Lung (tissue), 12 donors: Measurements from ENCODE around the gene NUCKS1. TPM values are rescaled to one million over a fixed set of nuclear protein-coding genes. Genes with fewer than 3 reads are reported as not detected.

Experiments
- ATAC-seq: fragments of 200-7000 bp; cut with Tn5 transposase; one replicate; pipeline ENCODE4 v1.9.1; 2020; ENCODE audit warnings: moderate number of reproducible peaks; ENCODE audit not compliant: insufficient read depth, low FRiP score
- DNase-seq, 3 donors: peaks; one replicate each; pipeline ENCODE4 v3.0.0-alpha.2; 2013 to 2017
- H3K27ac ChIP-seq, 2 donors: one replicate each; pipeline ENCODE4 v1.5.1; 2013; ENCODE audit warnings: mild to moderate bottlenecking in 2 of 2, moderate library complexity in 2 of 2, control low read depth in 1 of 2, inconsistent platforms in 1 of 2, low read depth in 1 of 2, low read length in 1 of 2
- H3K27me3 ChIP-seq, 3 donors: one replicate each; pipeline ENCODE4 v1.5.1; 2013; ENCODE audit warnings: low read length in 2 of 3; ENCODE audit not compliant: control insufficient read depth in 3 of 3, insufficient read depth in 3 of 3
- H3K36me3 ChIP-seq, 4 donors: one replicate each; pipeline ENCODE4 v1.5.1; 2013; ENCODE audit warnings: low read length in 4 of 4, mild to moderate bottlenecking in 1 of 4, moderate library complexity in 1 of 4; ENCODE audit not compliant: control insufficient read depth in 4 of 4, insufficient read depth in 4 of 4
- H3K4me1 ChIP-seq, 5 donors: one replicate each; pipeline ENCODE4 v1.5.1; 2013; ENCODE audit warnings: low read length in 5 of 5, mild to moderate bottlenecking in 2 of 5, moderate library complexity in 1 of 5; ENCODE audit not compliant: control insufficient read depth in 5 of 5, insufficient read depth in 5 of 5
- H3K4me3 ChIP-seq: one replicate; pipeline ENCODE4 v1.5.1; 2013; ENCODE audit warnings: mild to moderate bottlenecking, control low read depth, moderate library complexity
- H3K9ac ChIP-seq, 2 donors: one replicate each; pipeline ENCODE4 v1.5.1; 2013; ENCODE audit warnings: low read length in 2 of 2, control low read depth in 1 of 2; ENCODE audit not compliant: insufficient read depth in 1 of 2
- H3K9me3 ChIP-seq, 4 donors: one replicate each; pipeline ENCODE4 v1.5.1; 2013; ENCODE audit warnings: low read length in 3 of 4, mild to moderate bottlenecking in 1 of 4, moderate library complexity in 1 of 4; ENCODE audit not compliant: control insufficient read depth in 4 of 4, insufficient read depth in 3 of 4
- CTCF ChIP-seq: IDR thresholded peaks from 2 replicates; pipeline ENCODE4 v1.5.1; 2012; ENCODE audit warnings: mild to moderate bottlenecking; ENCODE audit errors: control extremely low read depth, extremely low read depth
- WGBS, 2 donors: extraction: QIAGEN DNeasy Blood & Tissue Kit; methylation state at CpG; one replicate each; pipeline ENCODE4 v1.1.7; 2013; 5-methylcytosine and 5-hydroxymethylcytosine counted together
- polyA plus RNA-seq, 2 donors: library from polyadenylated mRNA; stranded (reverse); fragments of 200-250 nt; gene quantifications; one replicate each; pipeline ENCODE4 v1.2.1, GENCODE V29; 2013
- total RNA-seq, 2 donors: library from RNA; depleted of rRNA in 1 of 2; stranded (reverse); fragments of >200 nt in 1 of 2; gene quantifications; one replicate each; pipeline ENCODE4 v1.2.1, GENCODE V29; 2014 to 2021
- donor health status: control.
- donor health status: control.
- donor health status: Bipolar disorder and iron deficiency.
- donor health status: healthy.
- donor health status: DM: yes; HTN: yes; CAD: no.

Gene NUCKS1
- total and polyA plus RNA-seq, 4 donors, result 28.6 to 285 (median 82.6) TPM

GRCh38 chr1:205785446-205785845 is 35.5 kb upstream of the NUCKS1 start:
- Histone ChIP-seq H3K9ac (no peak overlapping the region), H3K36me3 (peaks cover 0 to 8% (median 2%) of the 10 kb centered on the region in 4 donors), H3K27ac (no peak overlapping the region), H3K4me1 (peaks cover 0 to 8% (median 0%) of the 10 kb centered on the region in 5 donors), H3K27me3 (no peaks in the 10 kb centered on the region), H3K9me3 (no peaks in the 10 kb centered on the region), H3K4me3 (no peak overlapping the region)
- ATAC-seq (no peak), DNase-seq (no peak)
- no peak for TF ChIP-seq CTCF
- 94 to 95% methylated on average over 9 of the region's 9 CpGs for WGBS, 2 donors

GRCh38 chr1:205783904-205784303 is 33.9 kb upstream of the NUCKS1 start:
- H3K27me3 ChIP-seq, result no peaks in the 10 kb centered on the region
- TF ChIP-seq CTCF, result no peak
- ATAC-seq (no peak), DNase-seq (no peak)
- H3K4me1 ChIP-seq, result peaks cover 0 to 8% (median 0%) of the 10 kb centered on the region in 5 donors
- H3K9ac ChIP-seq, result no peak overlapping the region
- no peak overlapping the region for H3K4me3 ChIP-seq
- WGBS, 2 donors, result 88 to 99% methylated on average over 4 of the region's 4 CpGs
- H3K36me3 ChIP-seq, result no peaks in the 10 kb centered on the region
- H3K9me3 ChIP-seq, result no peaks in the 10 kb centered on the region
- H3K27ac ChIP-seq, result peak overlapping the region in 1 of 2 donors; percentile 43

GRCh38 chr1:205783433-205783795 is 33.4 kb upstream of the NUCKS1 start:
- Histone ChIP-seq H3K27me3 (peaks cover 0 to 2% (median 0%) of the 10 kb centered on the region in 3 donors), H3K9ac (no peak overlapping the region), H3K9me3 (no peaks in the 10 kb centered on the region), H3K27ac (peak overlapping the region in 1 of 2 donors; percentile 43), H3K36me3 (no peaks in the 10 kb centered on the region), H3K4me3 (no peak overlapping the region), H3K4me1 (peaks cover 0 to 8% (median 0%) of the 10 kb centered on the region in 5 donors)
- ATAC-seq (no peak), DNase-seq (no peak)
- TF ChIP-seq CTCF, result no peak

- Histone ChIP-seq H3K9ac (no peak overlapping the region), H3K36me3 (no peaks in the 10 kb centered on the region), H3K9me3 (no peaks in the 10 kb centered on the region), H3K4me1 (peaks cover 0 to 8% (median 0%) of the 10 kb centered on the region in 5 donors), H3K27me3 (peaks cover 0 to 2% (median 0%) of the 10 kb centered on the region in 3 donors), H3K4me3 (no peak overlapping the region), H3K27ac (peak overlapping the region in 1 of 2 donors; percentile 43)
- 68 to 73% methylated on average over 4 of the region's 4 CpGs for WGBS, 2 donors
- DNase-seq, result no peak
- TF ChIP-seq CTCF, result no peak
- no peak for ATAC-seq
Observed at GRCh38 chr1:205782627-205783432, 32.8 kb upstream of the NUCKS1 start.
